ENCODE results near the gene CAMK2N2. TPM values are rescaled to one million over a fixed set of nuclear protein-coding genes. Genes with fewer than 3 reads are reported as not detected.

Gene CAMK2N2
- total and polyA plus RNA-seq, 9 of the 15 experiments (the other 6 are each of a cell fraction or from before 2014, with no cell fraction given) = 0.08 to 0.22 (median 0.11) TPM; not detected in 5

DNA sequence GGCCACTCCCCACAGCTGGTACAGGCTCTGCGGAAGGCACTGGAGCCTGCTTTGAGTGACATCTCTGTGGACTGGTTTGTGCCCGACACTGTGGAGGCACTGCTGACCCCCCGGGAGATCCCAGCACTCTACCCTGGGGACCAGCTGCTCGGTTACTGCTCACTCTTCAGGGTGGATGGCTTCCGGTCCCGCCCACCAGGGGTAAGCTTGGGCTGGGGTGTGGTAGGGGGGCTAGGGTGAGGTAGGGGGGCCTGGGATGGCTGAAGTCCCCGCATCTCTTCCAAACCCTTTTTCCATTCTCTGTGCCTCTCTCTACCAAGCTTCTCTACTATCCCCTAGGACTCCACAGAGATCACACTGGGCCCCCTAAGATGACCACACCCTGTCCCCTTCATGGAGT is 24.1 kb downstream of the CAMK2N2 start:
- H3K27ac ChIP-seq (ENCODE audit: extremely low read depth, low read depth, low read length) = no peak overlapping the region
- no TSS peak for BruUV-seq (replicated peaks)
- ChIA-PET POLR2A (interaction anchor here (0.7 kb wide), 1 partner anchor 9 kb away, joined by 3 read pairs; no protein-coding TSS in a partner anchor), CTCF (ENCODE audit: low intra/inter-chr PET ratio) (no interaction called here)
- WGBS (ENCODE audit: insufficient coverage, low coverage, missing lambda C conversion rate) = 11% methylated on average over 7 of the region's 7 CpGs
- no peak for FAIRE-seq
- peaks cover 3% of the 10 kb centered on the region; the same call in 1 of the 3 replicates for H3K36me3 ChIP-seq (ENCODE audit: control insufficient read depth, insufficient read depth, low read length)
- no peaks in the 10 kb centered on the region for H3K79me2 ChIP-seq (ENCODE audit: control insufficient read depth, insufficient read depth, low read length)
- no peak for DNase-seq (ENCODE audit: extremely low read depth in 1 of 4, low spot score in 3 of 4)
- no peak overlapping the region for H3K4me3 ChIP-seq
- in situ Hi-C loops (cut with MboI) (no loop called here), intact Hi-C loops (cut with micrococcal nuclease) (no loop called here)
- H3K27me3 ChIP-seq (ENCODE audit: control insufficient read depth in 2 of 2, insufficient read depth in 2 of 2, low read length in 2 of 2) = peaks cover 9 to 36% of the 10 kb centered on the region in 2 experiments
- H3K9ac ChIP-seq (ENCODE audit: insufficient read depth in 1 of 2, low read depth in 2 of 2, low read length in 2 of 2) = peak overlapping the region in 1 of 2 experiments; percentile 62; a peak in 2 of 4 replicates
- no peaks in the 10 kb centered on the region for H3K9me3 ChIP-seq (replicated peaks; ENCODE audit: control insufficient read depth, insufficient read depth, low read depth, low read length)
- TF ChIP-seq PHTF2 (CRISPR knock-in tag; IDR thresholded peaks at IDR 0.05) (no peak), TAF7 (tag; IDR thresholded peaks at IDR 0.05) (no peak)
- TF ChIP-seq, protein P1, sequence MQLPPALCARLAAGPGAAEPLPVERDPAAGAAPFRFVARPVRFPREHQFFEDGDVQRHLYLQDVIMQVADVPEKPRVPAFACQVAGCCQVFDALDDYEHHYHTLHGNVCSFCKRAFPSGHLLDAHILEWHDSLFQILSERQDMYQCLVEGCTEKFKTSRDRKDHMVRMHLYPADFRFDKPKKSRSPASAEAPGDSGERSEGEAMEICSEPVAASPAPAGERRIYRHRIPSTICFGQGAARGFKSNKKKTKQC (CRISPR knock-in tag; IDR thresholded peaks at IDR 0.05) = no peak
- TF ChIP-seq, protein P2, sequence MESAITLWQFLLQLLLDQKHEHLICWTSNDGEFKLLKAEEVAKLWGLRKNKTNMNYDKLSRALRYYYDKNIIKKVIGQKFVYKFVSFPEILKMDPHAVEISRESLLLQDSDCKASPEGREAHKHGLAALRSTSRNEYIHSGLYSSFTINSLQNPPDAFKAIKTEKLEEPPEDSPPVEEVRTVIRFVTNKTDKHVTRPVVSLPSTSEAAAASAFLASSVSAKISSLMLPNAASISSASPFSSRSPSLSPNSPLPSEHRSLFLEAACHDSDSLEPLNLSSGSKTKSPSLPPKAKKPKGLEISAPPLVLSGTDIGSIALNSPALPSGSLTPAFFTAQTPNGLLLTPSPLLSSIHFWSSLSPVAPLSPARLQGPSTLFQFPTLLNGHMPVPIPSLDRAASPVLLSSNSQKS (CRISPR knock-in tag; IDR thresholded peaks at IDR 0.05) = no peak
- TF ChIP-seq, protein P3, sequence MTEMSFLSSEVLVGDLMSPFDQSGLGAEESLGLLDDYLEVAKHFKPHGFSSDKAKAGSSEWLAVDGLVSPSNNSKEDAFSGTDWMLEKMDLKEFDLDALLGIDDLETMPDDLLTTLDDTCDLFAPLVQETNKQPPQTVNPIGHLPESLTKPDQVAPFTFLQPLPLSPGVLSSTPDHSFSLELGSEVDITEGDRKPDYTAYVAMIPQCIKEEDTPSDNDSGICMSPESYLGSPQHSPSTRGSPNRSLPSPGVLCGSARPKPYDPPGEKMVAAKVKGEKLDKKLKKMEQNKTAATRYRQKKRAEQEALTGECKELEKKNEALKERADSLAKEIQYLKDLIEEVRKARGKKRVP (CRISPR knock-in tag; IDR thresholded peaks at IDR 0.05) = no peak
- ATAC-seq = no peak
- no peaks in the 10 kb centered on the region for H3K9me1 ChIP-seq (ENCODE audit: control insufficient read depth, insufficient read depth, low read length)
- peaks cover 0 to 32% of the 10 kb centered on the region in 2 experiments; a peak in 3 of 5 replicates for H3K4me1 ChIP-seq (replicated peaks in 1 of 2; ENCODE audit: control insufficient read depth in 2 of 2, insufficient read depth in 2 of 2, low read length in 2 of 2)
- peaks cover 26% of the 10 kb centered on the region for H4K20me1 ChIP-seq (replicated peaks; ENCODE audit: control insufficient read depth, insufficient read depth, low read length)
- no peak overlapping the region for H2AFZ ChIP-seq (ENCODE audit: low read depth, low read length)
- no peak overlapping the region for H3K4me2 ChIP-seq (ENCODE audit: insufficient read depth, low read length)

Measured in K562 (cell line).